Panc1 (cell line): ENCODE measurements around the gene NTRK2. TPM values are rescaled to one million over a fixed set of nuclear protein-coding genes. Genes with fewer than 3 reads are reported as not detected.

Experiments used
- ATAC-seq: fragments of 200-7000 bp; cut with Tn5 transposase; 2 replicates; pipeline ENCODE4 v1.9.1; 2020; ENCODE audit warnings: mild to moderate bottlenecking, moderate library complexity
- BruUV-seq: library from RNA; stranded (reverse); fragments of 400-500 nt; replicated peaks from 2 replicates; lab custom pipeline; 2021; lab: Mats Ljungman, UMichigan
- CTCF ChIA-PET: fragments of 300-600 bp; sonication (Branson Sonifier 250); formaldehyde crosslinking; loops from one replicate; lab custom pipeline; 2022; ENCODE audit warnings: antibody characterized with exemption; lab: Charles Lee
- POLR2A ChIA-PET: fragments of 300-600 bp; sonication (Branson Sonifier 250); formaldehyde crosslinking; loops from one replicate; lab custom pipeline; 2022; ENCODE audit warnings: antibody characterized with exemption; lab: Charles Lee
- DNase-seq: peaks from one replicate; pipeline ENCODE4 v3.0.0-alpha.2; 2010; ENCODE audit warnings: low read depth, low spot score
- H3K27ac ChIP-seq: 2 replicates; pipeline ENCODE4 v1.5.1; 2011; ENCODE audit warnings: mild to moderate bottlenecking, low read length, inconsistent platforms
- H3K27me3 ChIP-seq: fragments of 200-500 bp; sonication (Bioruptor generic); 2 replicates; pipeline ENCODE4 v1.6.0; 2014; ENCODE audit warnings: low read length, inconsistent platforms; ENCODE audit not compliant: control insufficient read depth, insufficient read depth
- H3K36me3 ChIP-seq: fragments of 200-500 bp; sonication (Bioruptor generic); 2 replicates; pipeline ENCODE4 v1.5.1; 2014; ENCODE audit warnings: inconsistent platforms, mild to moderate bottlenecking, low read length, moderate library complexity; ENCODE audit not compliant: control insufficient read depth, insufficient read depth
- H3K4me1 ChIP-seq: 2 replicates; pipeline ENCODE4 v1.5.1; 2011; ENCODE audit warnings: inconsistent platforms, mild to moderate bottlenecking, low read length, moderate library complexity; ENCODE audit not compliant: control insufficient read depth, insufficient read depth
- H3K4me3 ChIP-seq, 2 experiments: 2 replicates each; pipeline ENCODE4 v1.5.1; 2011 to 2012; ENCODE audit warnings: low read depth in 2 of 2, low read length in 2 of 2, mild to moderate bottlenecking in 2 of 2, inconsistent platforms in 1 of 2, moderate library complexity in 1 of 2
- H3K9me3 ChIP-seq: fragments of 200-500 bp; sonication (Bioruptor generic); 2 replicates; pipeline ENCODE4 v1.5.1; 2014; ENCODE audit warnings: low read depth, mild to moderate bottlenecking, inconsistent platforms, low read length, moderate library complexity; ENCODE audit not compliant: control insufficient read depth, insufficient read depth
- CTCF ChIP-seq: fragments of 450-650 bp; IDR thresholded peaks from 2 replicates; pipeline ENCODE4 v1.5.1; 2017; ENCODE audit warnings: mild to moderate bottlenecking
- POLR2AphosphoS5 ChIP-seq: IDR thresholded peaks from 2 replicates; pipeline ENCODE4 v1.6.1; 2012; ENCODE audit warnings: mild to moderate bottlenecking, low read depth, low read length, moderate library complexity
- SIN3A ChIP-seq: IDR thresholded peaks from 2 replicates; pipeline ENCODE4 v1.6.1; 2012; ENCODE audit warnings: low read depth, mild to moderate bottlenecking, low read length, moderate library complexity, borderline replicate concordance; ENCODE audit not compliant: insufficient read depth
- TCF7L2 ChIP-seq: IDR thresholded peaks from 2 replicates; pipeline ENCODE4 v1.6.1; 2011; ENCODE audit warnings: mild to moderate bottlenecking, low read depth, low read length, inconsistent platforms
- in situ Hi-C: cut with HindIII; loops from 2 replicates; pipeline ENCODE4 v1.10.0; 2016; ENCODE audit warnings: low sequenced_read_pairs, low pct_unique_long_range_greater_than_20kb
- intact Hi-C: fragments of 100-400 bp; cut with micrococcal nuclease; formaldehyde crosslinking; loops from one replicate; pipeline ENCODE4 v1.10.0; 2022; ENCODE audit not compliant: unreplicated experiment
- total RNA-seq: library from RNA; stranded (reverse); gene quantifications from one replicate; pipeline ENCODE4 v1.2.1, GENCODE V29; 2021; ENCODE audit not compliant: unreplicated experiment
- TF ChIP-seq, protein P1 (sequence below), 2 experiments: IDR thresholded peaks; 2 replicates each; pipeline ENCODE4 v1.6.1; 2011 to 2012; ENCODE audit warnings: low read depth in 2 of 2, control low read depth in 1 of 2, low read length in 1 of 2, mild to moderate bottlenecking in 1 of 2, moderate library complexity in 1 of 2; ENCODE audit not compliant: insufficient read depth in 1 of 2

The NTRK2 gene
- total RNA-seq, 1 experiment from 2014 or later, result 0.23 TPM

GRCh38 chr9:84804951-84805694 lies 135.6 kb downstream of the NTRK2 start:
- no peak overlapping the region for H3K27ac ChIP-seq
- DNase-seq (no peak), ATAC-seq (no peak)
- H3K9me3 ChIP-seq, result no peaks in the 10 kb centered on the region
- ChIA-PET CTCF (no interaction called here), POLR2A (no interaction called here)
- BruUV-seq, result no TSS peak
- no peaks in the 10 kb centered on the region for H3K4me1 ChIP-seq
- H3K4me3 ChIP-seq, result no peak overlapping the region
- H3K36me3 ChIP-seq, result no peaks in the 10 kb centered on the region
- intact Hi-C loops (no loop called here), in situ Hi-C loops (no loop called here)
- no peak for TF ChIP-seq CTCF
- TF ChIP-seq, protein P1, sequence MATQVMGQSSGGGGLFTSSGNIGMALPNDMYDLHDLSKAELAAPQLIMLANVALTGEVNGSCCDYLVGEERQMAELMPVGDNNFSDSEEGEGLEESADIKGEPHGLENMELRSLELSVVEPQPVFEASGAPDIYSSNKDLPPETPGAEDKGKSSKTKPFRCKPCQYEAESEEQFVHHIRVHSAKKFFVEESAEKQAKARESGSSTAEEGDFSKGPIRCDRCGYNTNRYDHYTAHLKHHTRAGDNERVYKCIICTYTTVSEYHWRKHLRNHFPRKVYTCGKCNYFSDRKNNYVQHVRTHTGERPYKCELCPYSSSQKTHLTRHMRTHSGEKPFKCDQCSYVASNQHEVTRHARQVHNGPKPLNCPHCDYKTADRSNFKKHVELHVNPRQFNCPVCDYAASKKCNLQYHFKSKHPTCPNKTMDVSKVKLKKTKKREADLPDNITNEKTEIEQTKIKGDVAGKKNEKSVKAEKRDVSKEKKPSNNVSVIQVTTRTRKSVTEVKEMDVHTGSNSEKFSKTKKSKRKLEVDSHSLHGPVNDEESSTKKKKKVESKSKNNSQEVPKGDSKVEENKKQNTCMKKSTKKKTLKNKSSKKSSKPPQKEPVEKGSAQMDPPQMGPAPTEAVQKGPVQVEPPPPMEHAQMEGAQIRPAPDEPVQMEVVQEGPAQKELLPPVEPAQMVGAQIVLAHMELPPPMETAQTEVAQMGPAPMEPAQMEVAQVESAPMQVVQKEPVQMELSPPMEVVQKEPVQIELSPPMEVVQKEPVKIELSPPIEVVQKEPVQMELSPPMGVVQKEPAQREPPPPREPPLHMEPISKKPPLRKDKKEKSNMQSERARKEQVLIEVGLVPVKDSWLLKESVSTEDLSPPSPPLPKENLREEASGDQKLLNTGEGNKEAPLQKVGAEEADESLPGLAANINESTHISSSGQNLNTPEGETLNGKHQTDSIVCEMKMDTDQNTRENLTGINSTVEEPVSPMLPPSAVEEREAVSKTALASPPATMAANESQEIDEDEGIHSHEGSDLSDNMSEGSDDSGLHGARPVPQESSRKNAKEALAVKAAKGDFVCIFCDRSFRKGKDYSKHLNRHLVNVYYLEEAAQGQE (IDR thresholded peaks at IDR 0.05; ENCODE audit: insufficient read depth in 1 of 2, low read depth in 2 of 2, low read length in 1 of 2), result no peak
- no peak for TF ChIP-seq SIN3A
- no peak for TF ChIP-seq TCF7L2
- no peak for TF ChIP-seq POLR2AphosphoS5
- no peaks in the 10 kb centered on the region for H3K27me3 ChIP-seq

GRCh38 chr9:84807431-84807830 lies 137.9 kb downstream of the NTRK2 start:
- CTCF ChIA-PET, result no interaction called here
- intact Hi-C loops (no loop called here), in situ Hi-C loops (no loop called here)
- H3K4me3 ChIP-seq, result no peak overlapping the region
- no peaks in the 10 kb centered on the region for H3K36me3 ChIP-seq
- DNase-seq, result no peak
- H3K27me3 ChIP-seq, result no peaks in the 10 kb centered on the region
- H3K9me3 ChIP-seq, result no peaks in the 10 kb centered on the region
- no peak for ATAC-seq
- H3K4me1 ChIP-seq, result no peaks in the 10 kb centered on the region
- POLR2A ChIA-PET, result no interaction called here
- TF ChIP-seq POLR2AphosphoS5, result no peak
- TF ChIP-seq, protein P1 (IDR thresholded peaks at IDR 0.05; ENCODE audit: insufficient read depth in 1 of 2, low read depth in 2 of 2, low read length in 1 of 2), result no peak
- no TSS peak for BruUV-seq
- H3K27ac ChIP-seq, result no peak overlapping the region
